Trophoblast cell (in vitro differentiated cells and primary cell): ENCODE data around the gene AIFM2.
A peak's percentile ranks its signal among the peaks of the same experiment; 100 is the strongest.

ENCODE experiments used
- DNase-seq, 2 donors: peaks; one replicate each; pipeline ENCODE4 v3.0.0-alpha.2; 2016
- H2AFZ ChIP-seq: 2 replicates; pipeline ENCODE4 v1.6.1; 2013; ENCODE audit warnings: low read length, moderate library complexity, mild to moderate bottlenecking; ENCODE audit not compliant: insufficient read depth, poor library complexity
- H2AK5ac ChIP-seq: 2 replicates; pipeline ENCODE4 v1.6.1; 2013; ENCODE audit warnings: mild to moderate bottlenecking, low read length
- H2BK120ac ChIP-seq: 2 replicates; pipeline ENCODE4 v1.6.1; 2013; ENCODE audit warnings: low read length, mild to moderate bottlenecking, moderate library complexity; ENCODE audit not compliant: insufficient read depth, poor library complexity
- H2BK12ac ChIP-seq: 2 replicates; pipeline ENCODE4 v1.6.1; 2013; ENCODE audit warnings: mild to moderate bottlenecking, low read length, moderate library complexity
- H2BK5ac ChIP-seq: 2 replicates; pipeline ENCODE4 v1.6.1; 2013; ENCODE audit warnings: low read length, low read depth, moderate library complexity, mild to moderate bottlenecking; ENCODE audit not compliant: poor library complexity
- H3K14ac ChIP-seq: 2 replicates; pipeline ENCODE4 v1.6.1; 2013; ENCODE audit warnings: mild to moderate bottlenecking, low read length
- H3K18ac ChIP-seq: 2 replicates; pipeline ENCODE4 v1.6.1; 2013; ENCODE audit warnings: mild to moderate bottlenecking, low read length
- H3K23ac ChIP-seq: 2 replicates; pipeline ENCODE4 v1.6.1; 2013; ENCODE audit warnings: low read length
- H3K27ac ChIP-seq: 2 replicates; pipeline ENCODE4 v1.5.1; 2013; ENCODE audit warnings: low read depth, mild to moderate bottlenecking, inconsistent platforms, low read length, moderate library complexity
- H3K27me3 ChIP-seq: 2 replicates; pipeline ENCODE4 v1.6.1; 2013; ENCODE audit warnings: inconsistent platforms, mild to moderate bottlenecking, low read length, moderate library complexity; ENCODE audit not compliant: insufficient read depth
- H3K36me3 ChIP-seq, 2 experiments: 1 replicate in 1 of 2; 2 replicates in 1 of 2; pipeline ENCODE4 v1.6.1; 2013; ENCODE audit warnings: low read length in 2 of 2, mild to moderate bottlenecking in 2 of 2, moderate library complexity in 1 of 2; ENCODE audit not compliant: insufficient read depth in 2 of 2, control insufficient read depth in 1 of 2
- H3K4ac ChIP-seq: 2 replicates; pipeline ENCODE4 v1.6.1; 2013; ENCODE audit warnings: low read depth, mild to moderate bottlenecking, low read length, moderate library complexity
- H3K4me1 ChIP-seq, 2 experiments: 1 replicate in 1 of 2; 2 replicates in 1 of 2; pipeline ENCODE4 v1.6.1; 2013; ENCODE audit warnings: low read length in 2 of 2, mild to moderate bottlenecking in 2 of 2, moderate library complexity in 1 of 2; ENCODE audit not compliant: insufficient read depth in 2 of 2, control insufficient read depth in 1 of 2
- H3K4me2 ChIP-seq: 2 replicates; pipeline ENCODE4 v1.6.1; 2013; ENCODE audit warnings: inconsistent platforms, mild to moderate bottlenecking, low read length, moderate library complexity
- H3K4me3 ChIP-seq: 2 replicates; pipeline ENCODE4 v1.5.1; 2013; ENCODE audit warnings: mild to moderate bottlenecking, low read depth, low read length, inconsistent platforms
- H3K79me1 ChIP-seq: one replicate; pipeline ENCODE4 v1.6.1; 2013; ENCODE audit warnings: low read length
- H3K79me2 ChIP-seq: 2 replicates; pipeline ENCODE4 v1.6.1; 2013; ENCODE audit warnings: low read length, mild to moderate bottlenecking; ENCODE audit not compliant: control insufficient read depth, insufficient read depth, poor library complexity
- H3K9ac ChIP-seq: 2 replicates; pipeline ENCODE4 v1.6.1; 2013; ENCODE audit warnings: mild to moderate bottlenecking, low read length
- H3K9me3 ChIP-seq: 2 replicates; pipeline ENCODE4 v1.6.1; 2013; ENCODE audit warnings: low read depth, mild to moderate bottlenecking, control low read depth, inconsistent platforms, low read length; ENCODE audit not compliant: insufficient read depth
- H4K12ac ChIP-seq: 2 replicates; pipeline ENCODE4 v1.6.1; 2013; ENCODE audit warnings: low read depth, mild to moderate bottlenecking, low read length, moderate library complexity
- H4K8ac ChIP-seq: 2 replicates; pipeline ENCODE4 v1.6.1; 2013; ENCODE audit warnings: low read depth, mild to moderate bottlenecking, low read length, moderate library complexity
- H4K91ac ChIP-seq: one replicate; pipeline ENCODE4 v1.6.1; 2013; ENCODE audit warnings: low read depth, mild to moderate bottlenecking, low read length, moderate library complexity
- WGBS: extraction: QIAGEN DNeasy Blood & Tissue Kit; methylation state at CpG from one replicate; pipeline ENCODE4 v1.1.7; 2013; ENCODE audit warnings: missing lambda C conversion rate; ENCODE audit not compliant: insufficient read length, insufficient coverage; ENCODE audit errors: extremely low coverage; 5-methylcytosine and 5-hydroxymethylcytosine counted together

The AIFM2 gene

DNA sequence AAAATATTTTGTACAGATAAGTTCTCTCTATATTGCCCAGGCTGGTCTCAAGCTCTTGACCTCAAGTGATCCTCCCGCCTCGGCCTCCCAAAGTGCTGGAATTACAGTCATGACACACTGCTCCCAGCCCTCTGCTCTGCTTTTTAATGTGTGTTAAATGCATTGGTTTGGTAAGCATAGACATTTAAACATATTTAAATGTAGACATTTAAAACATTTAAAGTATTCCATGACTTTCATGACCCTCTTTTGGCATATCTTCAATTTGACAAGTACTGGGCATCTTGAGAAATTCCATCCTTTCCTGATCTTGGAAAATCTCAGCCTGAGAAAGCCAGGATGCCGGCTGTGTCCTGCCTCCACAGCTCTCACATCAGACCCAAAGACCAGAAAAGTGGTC lies 42.9 kb upstream of the AIFM2 start:
- Histone ChIP-seq H4K12ac (no peak overlapping the region), H2BK120ac (no peak overlapping the region), H3K4me1 (peaks cover 0 to 6% of the 10 kb centered on the region in 2 experiments), H2BK12ac (no peak overlapping the region), H3K23ac (no peak overlapping the region), H3K18ac (no peak overlapping the region), H4K8ac (no peak overlapping the region), H4K91ac (no peak overlapping the region), H3K79me1 (peaks cover 3% of the 10 kb centered on the region), H3K4ac (no peak overlapping the region), H3K14ac (no peak overlapping the region), H3K4me2 (no peak overlapping the region), H2AK5ac (no peak overlapping the region), H3K36me3 (no peaks in the 10 kb centered on the region), H3K27ac (no peak overlapping the region), H3K9ac (no peak overlapping the region), H3K9me3 (no peaks in the 10 kb centered on the region), H3K79me2 (no peaks in the 10 kb centered on the region), H2AFZ (no peak overlapping the region), H3K4me3 (no peak overlapping the region), H3K27me3 (no peaks in the 10 kb centered on the region), H2BK5ac (no peak overlapping the region)
- DNase-seq = no peak
- no CpG with 5 or more reads among the region's 3 CpGs for WGBS

DNA sequence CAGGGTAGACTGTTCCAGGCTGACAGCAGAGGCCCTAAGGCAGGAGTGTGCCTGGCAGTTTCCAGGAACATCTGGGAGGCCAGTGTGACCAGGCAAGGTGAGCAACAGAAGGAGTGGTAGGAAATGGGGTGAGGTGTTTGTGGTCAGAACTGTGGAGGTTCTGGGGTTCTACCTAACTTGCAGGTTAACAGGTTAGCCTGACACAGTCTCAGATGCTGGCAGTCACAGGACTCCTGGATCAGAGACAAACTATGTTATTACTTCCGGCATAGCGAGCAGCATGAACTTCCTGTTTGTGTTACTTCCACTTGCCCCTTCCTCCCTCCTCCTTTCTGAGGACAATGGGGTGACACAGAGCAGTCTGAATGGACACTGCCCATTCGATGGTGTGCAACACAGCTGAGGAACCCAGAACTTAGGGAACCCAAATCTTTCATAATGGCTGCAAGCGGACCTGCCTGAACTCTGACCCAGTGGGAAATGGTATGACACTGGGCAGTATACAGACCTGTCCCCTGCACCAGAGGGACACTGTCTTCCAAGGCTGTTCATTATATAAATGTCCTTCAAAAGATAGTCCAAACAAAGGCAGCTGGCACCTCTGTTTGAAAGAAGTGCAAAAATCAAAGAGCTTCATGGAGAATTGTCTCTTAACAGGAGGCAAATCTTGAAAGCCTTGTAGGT lies 41.6 kb upstream of the AIFM2 start:
- Histone ChIP-seq H3K9me3 (no peaks in the 10 kb centered on the region), H3K23ac (no peak overlapping the region), H3K79me1 (peaks cover 8% of the 10 kb centered on the region), H4K8ac (peak overlapping the region; percentile 66), H3K14ac (no peak overlapping the region), H3K79me2 (peaks cover 8% of the 10 kb centered on the region), H3K4me2 (no peak overlapping the region), H2AK5ac (no peak overlapping the region), H3K36me3 (no peaks in the 10 kb centered on the region), H4K12ac (peak overlapping the region; percentile 40), H3K18ac (no peak overlapping the region), H3K27me3 (no peaks in the 10 kb centered on the region), H4K91ac (no peak overlapping the region), H3K9ac (no peak overlapping the region), H2BK5ac (no peak overlapping the region), H3K27ac (no peak overlapping the region), H3K4me3 (no peak overlapping the region), H3K4me1 (peaks cover 0 to 6% of the 10 kb centered on the region in 2 experiments), H2AFZ (peak overlapping the region; percentile 66), H2BK12ac (no peak overlapping the region), H2BK120ac (no peak overlapping the region), H3K4ac (no peak overlapping the region)
- DNase-seq = no peak
- no CpG with 5 or more reads among the region's 4 CpGs for WGBS

DNA sequence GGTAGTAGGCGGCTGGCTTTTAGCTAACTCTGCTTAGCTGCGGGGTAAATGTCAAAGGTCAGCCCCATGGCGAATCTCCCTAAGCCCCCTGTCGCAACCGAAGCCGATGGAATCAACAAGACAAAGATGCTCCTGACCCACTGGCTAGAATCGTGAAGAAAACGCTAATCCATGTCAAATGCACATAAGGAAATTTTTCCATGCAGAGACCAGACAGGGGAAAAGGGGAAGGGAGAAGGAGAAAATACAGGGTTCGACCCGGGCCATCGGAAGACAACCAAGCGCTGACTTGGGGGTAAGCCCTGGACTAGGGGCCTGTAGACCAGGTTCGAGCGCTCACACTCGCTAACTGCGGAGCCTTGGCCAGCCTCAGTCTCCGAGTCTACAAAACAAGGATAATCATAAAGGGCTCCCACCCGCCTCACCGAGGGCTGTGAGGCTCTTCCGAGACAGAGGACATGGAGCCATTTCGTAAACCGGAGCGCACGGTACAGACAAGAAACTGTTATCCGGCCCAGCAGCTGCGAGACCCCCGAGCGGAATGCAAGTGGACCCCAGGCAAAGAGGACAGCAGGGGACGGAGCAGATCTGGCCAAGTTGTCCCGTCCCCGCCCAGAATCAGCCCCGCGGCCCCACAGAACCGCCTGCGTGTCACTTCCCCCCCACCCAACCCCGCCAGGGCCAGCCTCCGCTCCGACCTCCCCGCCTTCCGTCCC lies 37.2 kb upstream of the AIFM2 start:
- Histone ChIP-seq H2BK5ac (peak overlapping the region; percentile 49), H3K18ac (peak overlapping the region; percentile 84), H3K9me3 (no peaks in the 10 kb centered on the region), H3K4ac (peak overlapping the region; percentile 100), H3K79me2 (peaks cover 14% of the 10 kb centered on the region), H3K4me1 (peaks cover 0 to 8% of the 10 kb centered on the region in 2 experiments), H4K91ac (peak overlapping the region; percentile 88), H2AFZ (peak overlapping the region; percentile 51), H3K4me2 (peak overlapping the region; percentile 84), H3K4me3 (peak overlapping the region; percentile 95), H2AK5ac (peak overlapping the region; percentile 97), H3K79me1 (peaks cover 8% of the 10 kb centered on the region), H4K8ac (peak overlapping the region; percentile 82), H4K12ac (peak overlapping the region; percentile 58), H3K14ac (peak overlapping the region; percentile 88), H2BK12ac (no peak overlapping the region), H2BK120ac (peak overlapping the region; percentile 78), H3K27ac (peak overlapping the region; percentile 5), H3K36me3 (peaks cover 2 to 3% of the 10 kb centered on the region in 2 experiments), H3K23ac (no peak overlapping the region), H3K9ac (peak overlapping the region; percentile 97), H3K27me3 (no peaks in the 10 kb centered on the region)
- peak in 1 of 2 donors; percentile 37 for DNase-seq
- WGBS = no CpG with 5 or more reads among the region's 40 CpGs

DNA sequence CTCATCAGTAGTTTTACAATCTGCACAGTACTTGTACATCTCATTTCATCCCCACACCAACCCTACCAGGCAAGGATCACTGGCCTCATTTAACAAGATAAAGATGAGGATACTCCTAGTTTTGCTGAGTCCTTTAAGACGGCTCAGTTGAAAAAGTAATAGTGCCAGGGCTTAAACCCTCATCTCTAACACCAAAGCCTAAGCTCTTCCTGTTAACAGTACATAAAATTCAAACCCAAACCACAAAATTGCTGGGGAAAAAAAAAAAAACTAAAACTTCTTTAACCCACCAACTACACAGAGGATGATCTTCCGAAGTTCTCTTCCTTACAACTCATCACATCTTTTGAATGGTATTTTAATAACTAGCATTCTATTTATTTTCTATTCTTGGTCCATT lies 36.4 kb upstream of the AIFM2 start:
- Histone ChIP-seq H3K9ac (no peak overlapping the region), H2BK120ac (no peak overlapping the region), H3K4me3 (no peak overlapping the region), H3K4me1 (peaks cover 0 to 8% of the 10 kb centered on the region in 2 experiments), H3K79me1 (peaks cover 8% of the 10 kb centered on the region), H4K8ac (no peak overlapping the region), H2AFZ (no peak overlapping the region), H3K18ac (no peak overlapping the region), H2BK12ac (no peak overlapping the region), H2AK5ac (no peak overlapping the region), H3K4ac (peak overlapping the region; percentile 57), H3K27me3 (no peaks in the 10 kb centered on the region), H3K4me2 (peak overlapping the region; percentile 29), H3K36me3 (peaks cover 2 to 3% of the 10 kb centered on the region in 2 experiments), H2BK5ac (no peak overlapping the region), H4K91ac (no peak overlapping the region), H3K23ac (no peak overlapping the region), H4K12ac (no peak overlapping the region), H3K79me2 (peaks cover 14% of the 10 kb centered on the region), H3K27ac (no peak overlapping the region), H3K14ac (no peak overlapping the region), H3K9me3 (no peaks in the 10 kb centered on the region)
- DNase-seq = no peak
- no CpG with 5 or more reads among the region's 2 CpGs for WGBS
